OCI-LY3 (cell line): ENCODE data around the gene HDDC3.

Source experiments
- CTCF ChIP-seq: fragments of 200-600, 300-600 bp; sonication (generic); IDR thresholded peaks from 2 replicates; pipeline ENCODE4 v1.5.1; 2014; ENCODE audit warnings: antibody characterized with exemption, low read length, low read depth
- EZH2phosphoT487 ChIP-seq: fragments of 200-600 bp; shearing (Covaris generic); IDR thresholded peaks from 2 replicates; pipeline ENCODE4 v1.6.1; 2018; ENCODE audit warnings: antibody characterized with exemption, mixed run types, low read depth

GRCh38 chr15:90954712-90955623 lies 22.6 kb upstream of the HDDC3 start, which contains the start of gene RCCD1:
- TF ChIP-seq CTCF = no peak
- TF ChIP-seq EZH2phosphoT487 = no peak
